Type B pancreatic cell (in vitro differentiated cells): Measurements from ENCODE around the gene ICE2. TPM values are rescaled to one million over a fixed set of nuclear protein-coding genes. Genes with fewer than 3 reads are reported as not detected.

Experiments
- DNase-seq: peaks from one replicate; pipeline ENCODE4 v3.0.0; 2021; ENCODE audit warnings: mixed read lengths; ENCODE audit not compliant: unreplicated experiment; ENCODE audit errors: extremely low spot score
- H3K27ac Mint-ChIP-seq: 2 replicates; pipeline ENCODE4 v1.8.0; 2021; ENCODE audit warnings: mild to moderate bottlenecking, mixed read lengths
- H3K27me3 Mint-ChIP-seq: 2 replicates; pipeline ENCODE4 v1.8.0; 2021; ENCODE audit warnings: mixed read lengths
- H3K36me3 Mint-ChIP-seq: 2 replicates; pipeline ENCODE4 v1.8.0; 2021; ENCODE audit warnings: mixed read lengths
- H3K4me1 Mint-ChIP-seq: one replicate; pipeline ENCODE4 v1.8.0; 2021; ENCODE audit warnings: mixed read lengths; ENCODE audit not compliant: unreplicated experiment
- H3K4me3 Mint-ChIP-seq: 2 replicates; pipeline ENCODE4 v1.8.0; 2021; ENCODE audit warnings: mild to moderate bottlenecking, mixed read lengths
- H3K9me3 Mint-ChIP-seq: 2 replicates; pipeline ENCODE4 v1.8.0; 2021; ENCODE audit warnings: mixed read lengths
- CTCF ChIP-seq: fragments of 200-600 bp; sonication (generic); conservative IDR thresholded peaks from 2 replicates; pipeline ENCODE4 v1.5.0; 2021; ENCODE audit warnings: antibody characterized with exemption, mild to moderate bottlenecking
- total RNA-seq: library from RNA; stranded (reverse); gene quantifications from 2 replicates; pipeline ENCODE4 v1.2.1, GENCODE V29; 2021; ENCODE audit warnings: low replicate concordance

The ICE2 gene
- total RNA-seq, 1 donor from 2014 or later = 67.1 TPM

- Mint-ChIP-seq H3K36me3 (peaks cover 19% of the 10 kb centered on the region), H3K4me1 (peaks cover 20% of the 10 kb centered on the region), H3K9me3 (no peaks in the 10 kb centered on the region), H3K27me3 (no peaks in the 10 kb centered on the region), H3K27ac (no peak overlapping the region), H3K4me3 (no peak overlapping the region)
- no peak for TF ChIP-seq CTCF
- no peak for DNase-seq
Observed at GRCh38 chr15:60421544-60421943, 57.4 kb downstream of the ICE2 start.

- DNase-seq = no peak
- TF ChIP-seq CTCF = no peak
- Mint-ChIP-seq H3K4me3 (no peak overlapping the region), H3K4me1 (peaks cover 20% of the 10 kb centered on the region), H3K27me3 (no peaks in the 10 kb centered on the region), H3K36me3 (peaks cover 10% of the 10 kb centered on the region), H3K9me3 (no peaks in the 10 kb centered on the region), H3K27ac (no peak overlapping the region)
Observed at GRCh38 chr15:60420203-60420716, 58.7 kb downstream of the ICE2 start.

GRCh38 chr15:60419753-60420152 lies 59.2 kb downstream of the ICE2 start:
- Mint-ChIP-seq H3K27me3 (no peaks in the 10 kb centered on the region), H3K4me3 (no peak overlapping the region), H3K27ac (peak overlapping the region; percentile 30), H3K4me1 (peaks cover 20% of the 10 kb centered on the region), H3K9me3 (no peaks in the 10 kb centered on the region), H3K36me3 (peaks cover 8% of the 10 kb centered on the region)
- no peak for DNase-seq
- TF ChIP-seq CTCF = no peak

GRCh38 chr15:60418096-60418495 lies 60.8 kb downstream of the ICE2 start:
- peaks cover 4% of the 10 kb centered on the region for H3K9me3 Mint-ChIP-seq
- H3K36me3 Mint-ChIP-seq = peaks cover 12% of the 10 kb centered on the region
- H3K4me3 Mint-ChIP-seq = no peak overlapping the region
- H3K4me1 Mint-ChIP-seq = peaks cover 19% of the 10 kb centered on the region
- no peaks in the 10 kb centered on the region for H3K27me3 Mint-ChIP-seq
- no peak overlapping the region for H3K27ac Mint-ChIP-seq
- no peak for TF ChIP-seq CTCF
- DNase-seq = no peak

- no peak overlapping the region for H3K27ac Mint-ChIP-seq
- DNase-seq = no peak
- H3K4me3 Mint-ChIP-seq = no peak overlapping the region
- H3K4me1 Mint-ChIP-seq = peaks cover 21% of the 10 kb centered on the region
- TF ChIP-seq CTCF = no peak
- H3K36me3 Mint-ChIP-seq = peaks cover 12% of the 10 kb centered on the region
- H3K9me3 Mint-ChIP-seq = peaks cover 4% of the 10 kb centered on the region
- no peaks in the 10 kb centered on the region for H3K27me3 Mint-ChIP-seq
Observed at GRCh38 chr15:60417112-60417511, 61.8 kb downstream of the ICE2 start.

GRCh38 chr15:60416484-60416883 lies 62.5 kb downstream of the ICE2 start:
- H3K4me1 Mint-ChIP-seq = peaks cover 21% of the 10 kb centered on the region

More at GRCh38 chr15:60416484-60416883, 62.5 kb downstream of the ICE2 start:
- Mint-ChIP-seq H3K9me3 (peaks cover 4% of the 10 kb centered on the region), H3K27ac (no peak overlapping the region), H3K36me3 (peaks cover 12% of the 10 kb centered on the region), H3K4me3 (no peak overlapping the region), H3K27me3 (no peaks in the 10 kb centered on the region)
- DNase-seq = no peak
- no peak for TF ChIP-seq CTCF
